Measurements from ENCODE around the gene SLC22A25. TPM values are rescaled to one million over a fixed set of nuclear protein-coding genes. Genes with fewer than 3 reads are reported as not detected.

The SLC22A25 gene
- total and polyA plus RNA-seq, 2 of the 13 experiments (the other 11 are each of a cell fraction or from before 2014, with no cell fraction given): 0.18 to 0.42 TPM

- TF ChIP-seq, protein P1, sequence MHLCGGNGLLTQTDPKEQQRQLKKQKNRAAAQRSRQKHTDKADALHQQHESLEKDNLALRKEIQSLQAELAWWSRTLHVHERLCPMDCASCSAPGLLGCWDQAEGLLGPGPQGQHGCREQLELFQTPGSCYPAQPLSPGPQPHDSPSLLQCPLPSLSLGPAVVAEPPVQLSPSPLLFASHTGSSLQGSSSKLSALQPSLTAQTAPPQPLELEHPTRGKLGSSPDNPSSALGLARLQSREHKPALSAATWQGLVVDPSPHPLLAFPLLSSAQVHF (CRISPR knock-in tag; IDR thresholded peaks at IDR 0.05): no peak
- TF ChIP-seq AHR (CRISPR knock-in tag; IDR thresholded peaks at IDR 0.05) (no peak), ZNF367 (CRISPR knock-in tag; IDR thresholded peaks at IDR 0.05; ENCODE audit: borderline replicate concordance) (no peak), HOXA3 (CRISPR knock-in tag; IDR thresholded peaks at IDR 0.05) (peak; percentile 47; the same call in 1 of the 2 replicates), CENPX (CRISPR knock-in tag; IDR thresholded peaks at IDR 0.05) (no peak), NR2F1 (CRISPR knock-in tag; IDR thresholded peaks at IDR 0.05) (peak; percentile 98 to 99), GATAD1 (CRISPR knock-in tag; IDR thresholded peaks at IDR 0.05) (peak; percentile 74), ZNF333 (CRISPR knock-in tag; IDR thresholded peaks at IDR 0.05; ENCODE audit: borderline replicate concordance) (no peak), ZNF232 (CRISPR knock-in tag; IDR thresholded peaks at IDR 0.05; ENCODE audit: borderline replicate concordance) (no peak), POLR2A (IDR thresholded peaks at IDR 0.05; ENCODE audit: insufficient read depth in 1 of 2, low read depth in 2 of 2, low read length in 2 of 2) (no peak), POLR2G (IDR thresholded peaks at IDR 0.05; ENCODE audit: low read depth, low read length) (no peak), NR0B2 (CRISPR knock-in tag; IDR thresholded peaks at IDR 0.05) (no peak), ZNF607 (CRISPR knock-in tag; IDR thresholded peaks at IDR 0.05; ENCODE audit: borderline replicate concordance) (no peak), ZNF841 (CRISPR knock-in tag; IDR thresholded peaks at IDR 0.05; ENCODE audit: borderline replicate concordance) (no peak; the same call in 1 of the 2 replicates), ZNF431 (CRISPR knock-in tag; IDR thresholded peaks at IDR 0.05; ENCODE audit: borderline replicate concordance, low read depth) (no peak), ZNF275 (CRISPR knock-in tag; IDR thresholded peaks at IDR 0.05; ENCODE audit: borderline replicate concordance) (no peak), HDAC6 (IDR thresholded peaks at IDR 0.05; ENCODE audit: low read depth, low read length) (no peak), NR1H2 (CRISPR knock-in tag; IDR thresholded peaks at IDR 0.05; ENCODE audit: borderline replicate concordance, low read depth) (no peak), CREB1 (IDR thresholded peaks at IDR 0.05) (no peak), CREB1 (CRISPR knock-in tag; IDR thresholded peaks at IDR 0.05) (peak; percentile 81)
- TF ChIP-seq, protein P2, sequence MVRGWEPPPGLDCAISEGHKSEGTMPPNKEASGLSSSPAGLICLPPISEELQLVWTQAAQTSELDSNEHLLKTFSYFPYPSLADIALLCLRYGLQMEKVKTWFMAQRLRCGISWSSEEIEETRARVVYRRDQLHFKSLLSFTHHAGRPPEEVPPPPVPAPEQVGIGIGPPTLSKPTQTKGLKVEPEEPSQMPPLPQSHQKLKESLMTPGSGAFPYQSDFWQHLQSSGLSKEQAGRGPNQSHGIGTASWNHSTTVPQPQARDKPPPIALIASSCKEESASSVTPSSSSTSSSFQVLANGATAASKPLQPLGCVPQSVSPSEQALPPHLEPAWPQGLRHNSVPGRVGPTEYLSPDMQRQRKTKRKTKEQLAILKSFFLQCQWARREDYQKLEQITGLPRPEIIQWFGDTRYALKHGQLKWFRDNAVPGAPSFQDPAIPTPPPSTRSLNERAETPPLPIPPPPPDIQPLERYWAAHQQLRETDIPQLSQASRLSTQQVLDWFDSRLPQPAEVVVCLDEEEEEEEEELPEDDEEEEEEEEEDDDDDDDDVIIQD (CRISPR knock-in tag; IDR thresholded peaks at IDR 0.05; ENCODE audit: low read depth): peak; percentile 86
- TF ChIP-seq, protein P3, sequence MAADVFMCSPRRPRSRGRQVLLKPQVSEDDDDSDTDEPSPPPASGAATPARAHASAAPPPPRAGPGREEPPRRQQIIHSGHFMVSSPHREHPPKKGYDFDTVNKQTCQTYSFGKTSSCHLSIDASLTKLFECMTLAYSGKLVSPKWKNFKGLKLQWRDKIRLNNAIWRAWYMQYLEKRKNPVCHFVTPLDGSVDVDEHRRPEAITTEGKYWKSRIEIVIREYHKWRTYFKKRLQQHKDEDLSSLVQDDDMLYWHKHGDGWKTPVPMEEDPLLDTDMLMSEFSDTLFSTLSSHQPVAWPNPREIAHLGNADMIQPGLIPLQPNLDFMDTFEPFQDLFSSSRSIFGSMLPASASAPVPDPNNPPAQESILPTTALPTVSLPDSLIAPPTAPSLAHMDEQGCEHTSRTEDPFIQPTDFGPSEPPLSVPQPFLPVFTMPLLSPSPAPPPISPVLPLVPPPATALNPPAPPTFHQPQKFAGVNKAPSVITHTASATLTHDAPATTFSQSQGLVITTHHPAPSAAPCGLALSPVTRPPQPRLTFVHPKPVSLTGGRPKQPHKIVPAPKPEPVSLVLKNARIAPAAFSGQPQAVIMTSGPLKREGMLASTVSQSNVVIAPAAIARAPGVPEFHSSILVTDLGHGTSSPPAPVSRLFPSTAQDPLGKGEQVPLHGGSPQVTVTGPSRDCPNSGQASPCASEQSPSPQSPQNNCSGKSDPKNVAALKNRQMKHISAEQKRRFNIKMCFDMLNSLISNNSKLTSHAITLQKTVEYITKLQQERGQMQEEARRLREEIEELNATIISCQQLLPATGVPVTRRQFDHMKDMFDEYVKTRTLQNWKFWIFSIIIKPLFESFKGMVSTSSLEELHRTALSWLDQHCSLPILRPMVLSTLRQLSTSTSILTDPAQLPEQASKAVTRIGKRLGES (CRISPR knock-in tag; IDR thresholded peaks at IDR 0.05; ENCODE audit: borderline replicate concordance): no peak
Observed at GRCh38 chr11:63250162-63251050, 7.0 kb upstream of the SLC22A25 start (continued).

All from HepG2 (cell line).